Thyroid gland (tissue), 4 donors: ENCODE measurements around the gene TMPRSS4. TPM values are rescaled to one million over a fixed set of nuclear protein-coding genes. Genes with fewer than 3 reads are reported as not detected.

Experiments
- DNase-seq, 2 donors: peaks; one replicate each; pipeline ENCODE4 v3.0.0-alpha.2; 2019
- H3K27ac ChIP-seq, 3 donors: fragments of 200-600 bp; sonication (generic); 1 replicate in 2 of 3; 2 replicates in 1 of 3; pipeline ENCODE4 v1.5.1; 2016 to 2019; ENCODE audit warnings: mild to moderate bottlenecking in 1 of 3, moderate library complexity in 1 of 3
- H3K27me3 ChIP-seq: fragments of 200-600 bp; sonication (generic); one replicate; pipeline ENCODE4 v1.5.1; 2019
- H3K36me3 ChIP-seq, 2 donors: fragments of 200-600 bp; sonication (generic); one replicate each; pipeline ENCODE4 v1.5.1; 2016 to 2019
- H3K4me1 ChIP-seq, 2 donors: fragments of 200-600 bp; sonication (generic); one replicate each; pipeline ENCODE4 v1.5.1; 2017 to 2019
- H3K4me3 ChIP-seq, 3 donors: fragments of 200-600 bp; sonication (generic); replicated peaks in 1 of 3; 1 replicate in 2 of 3; 2 replicates in 1 of 3; pipeline ENCODE4 v1.5.1; 2016; ENCODE audit warnings: mild to moderate bottlenecking in 1 of 3
- H3K9me3 ChIP-seq: fragments of 200-600 bp; sonication (generic); one replicate; pipeline ENCODE4 v1.5.1; 2017
- POLR2A ChIP-seq, 2 donors: fragments of 450-650 bp; IDR thresholded peaks; one replicate each; pipeline ENCODE4 v1.6.1; 2017; ENCODE audit warnings: antibody characterized with exemption in 2 of 2, mild to moderate bottlenecking in 2 of 2, moderate library complexity in 1 of 2
- WGBS, 2 donors: methylation state at CpG; one replicate each; pipeline ENCODE4 v1.1.5; 2017; 5-methylcytosine and 5-hydroxymethylcytosine counted together
- intact Hi-C: fragments of 100-400 bp; cut with DNase I; formaldehyde crosslinking; loops from one replicate; pipeline ENCODE4 v1.15.1; 2023
- total RNA-seq, 4 donors: library from RNA; depleted of rRNA; stranded (reverse); fragments of >200 nt; gene quantifications; one replicate each; pipeline ENCODE4 v1.2.3, GENCODE V29; 2016
- TF ChIP-seq, protein P1 (sequence below), 6 experiments: fragments of 200-600 bp in 3 of 6; fragments of 450-650 bp in 3 of 6; sonication (generic) in 3 of 6; IDR thresholded peaks; one replicate each; pipeline ENCODE4 v1.5.1; 2016 to 2019; ENCODE audit warnings: antibody characterized with exemption in 6 of 6, mild to moderate bottlenecking in 2 of 6, inconsistent platforms in 1 of 6, moderate library complexity in 1 of 6

The TMPRSS4 gene, protein sequence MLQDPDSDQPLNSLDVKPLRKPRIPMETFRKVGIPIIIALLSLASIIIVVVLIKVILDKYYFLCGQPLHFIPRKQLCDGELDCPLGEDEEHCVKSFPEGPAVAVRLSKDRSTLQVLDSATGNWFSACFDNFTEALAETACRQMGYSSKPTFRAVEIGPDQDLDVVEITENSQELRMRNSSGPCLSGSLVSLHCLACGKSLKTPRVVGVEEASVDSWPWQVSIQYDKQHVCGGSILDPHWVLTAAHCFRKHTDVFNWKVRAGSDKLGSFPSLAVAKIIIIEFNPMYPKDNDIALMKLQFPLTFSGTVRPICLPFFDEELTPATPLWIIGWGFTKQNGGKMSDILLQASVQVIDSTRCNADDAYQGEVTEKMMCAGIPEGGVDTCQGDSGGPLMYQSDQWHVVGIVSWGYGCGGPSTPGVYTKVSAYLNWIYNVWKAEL
- total RNA-seq: 1 to 10 TPM in 2 of 4 donors, under 1 TPM in 1, not detected in 1; 0.83 to 1.5 (median 1.1) TPM

GRCh38 chr11:118076754-118077281 is at the start of gene TMPRSS4:
Gene TMPRSS4 (plus strand): TSS chr11:118077078. CDS start chr11:118077303, 225 bp downstream.
- H3K36me3 ChIP-seq: no peaks in the 10 kb centered on the region
- 62 to 63% methylated on average over 7 of the region's 7 CpGs for WGBS, 2 donors
- peak; percentile 87 to 91 for DNase-seq
- peak within 1 kb of the TSS in 1 of 3 donors; percentile 60 for H3K27ac ChIP-seq
- no peaks in the 10 kb centered on the region for H3K27me3 ChIP-seq
- intact Hi-C loops: no loop called here
- TF ChIP-seq POLR2A (IDR thresholded peaks at IDR 0.05): no peak
- TF ChIP-seq, protein P1, sequence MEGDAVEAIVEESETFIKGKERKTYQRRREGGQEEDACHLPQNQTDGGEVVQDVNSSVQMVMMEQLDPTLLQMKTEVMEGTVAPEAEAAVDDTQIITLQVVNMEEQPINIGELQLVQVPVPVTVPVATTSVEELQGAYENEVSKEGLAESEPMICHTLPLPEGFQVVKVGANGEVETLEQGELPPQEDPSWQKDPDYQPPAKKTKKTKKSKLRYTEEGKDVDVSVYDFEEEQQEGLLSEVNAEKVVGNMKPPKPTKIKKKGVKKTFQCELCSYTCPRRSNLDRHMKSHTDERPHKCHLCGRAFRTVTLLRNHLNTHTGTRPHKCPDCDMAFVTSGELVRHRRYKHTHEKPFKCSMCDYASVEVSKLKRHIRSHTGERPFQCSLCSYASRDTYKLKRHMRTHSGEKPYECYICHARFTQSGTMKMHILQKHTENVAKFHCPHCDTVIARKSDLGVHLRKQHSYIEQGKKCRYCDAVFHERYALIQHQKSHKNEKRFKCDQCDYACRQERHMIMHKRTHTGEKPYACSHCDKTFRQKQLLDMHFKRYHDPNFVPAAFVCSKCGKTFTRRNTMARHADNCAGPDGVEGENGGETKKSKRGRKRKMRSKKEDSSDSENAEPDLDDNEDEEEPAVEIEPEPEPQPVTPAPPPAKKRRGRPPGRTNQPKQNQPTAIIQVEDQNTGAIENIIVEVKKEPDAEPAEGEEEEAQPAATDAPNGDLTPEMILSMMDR (IDR thresholded peaks at IDR 0.05): no peak
- H3K4me3 ChIP-seq: no peak within 1 kb of the TSS
- H3K9me3 ChIP-seq: no peaks in the 10 kb centered on the region
- peaks cover 6 to 17% of the 10 kb centered on the region in 2 donors for H3K4me1 ChIP-seq

- Histone ChIP-seq H3K27ac (no peak overlapping the region), H3K27me3 (no peaks in the 10 kb centered on the region), H3K36me3 (no peaks in the 10 kb centered on the region), H3K9me3 (no peaks in the 10 kb centered on the region), H3K4me3 (no peak overlapping the region), H3K4me1 (no peaks in the 10 kb centered on the region)
- TF ChIP-seq, protein P1 (IDR thresholded peaks at IDR 0.05): no peak
- no peak for TF ChIP-seq POLR2A (IDR thresholded peaks at IDR 0.05)
- WGBS, 2 donors: 86 to 96% methylated on average over 4 of the region's 4 CpGs
- no peak for DNase-seq
- intact Hi-C loops: no loop called here
Observed at GRCh38 chr11:118027694-118028093, 49.2 kb upstream of the TMPRSS4 start.

DNA sequence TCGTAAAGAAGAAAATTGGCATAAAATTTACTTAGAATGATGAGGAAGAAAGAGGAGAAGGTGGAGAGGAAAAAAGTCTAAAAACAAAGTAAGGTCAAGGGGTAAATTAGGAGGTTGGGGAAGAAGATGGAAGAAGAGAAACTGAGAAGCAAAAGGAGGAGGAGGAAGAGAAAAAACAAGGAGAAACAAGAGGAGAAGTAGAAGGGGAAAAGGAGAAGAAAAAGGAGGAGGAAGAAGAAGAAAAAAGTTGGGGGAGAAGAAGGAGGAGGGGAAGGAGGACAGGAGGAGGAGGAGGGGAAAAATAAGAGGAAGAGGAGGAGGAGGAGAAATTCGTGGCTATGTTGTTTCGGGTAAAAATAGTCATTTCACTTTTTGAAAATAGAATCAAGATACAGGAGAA is 48.3 kb upstream of the TMPRSS4 start:
- Histone ChIP-seq H3K9me3 (no peaks in the 10 kb centered on the region), H3K4me3 (no peak overlapping the region), H3K36me3 (no peaks in the 10 kb centered on the region), H3K27ac (no peak overlapping the region), H3K27me3 (no peaks in the 10 kb centered on the region), H3K4me1 (no peaks in the 10 kb centered on the region)
- WGBS, 2 donors: 73 to 78% methylated on average over 3 of the region's 3 CpGs
- intact Hi-C loops: no loop called here
- no peak for DNase-seq
- TF ChIP-seq, protein P1 (IDR thresholded peaks at IDR 0.05): no peak
- no peak for TF ChIP-seq POLR2A (IDR thresholded peaks at IDR 0.05)

DNA sequence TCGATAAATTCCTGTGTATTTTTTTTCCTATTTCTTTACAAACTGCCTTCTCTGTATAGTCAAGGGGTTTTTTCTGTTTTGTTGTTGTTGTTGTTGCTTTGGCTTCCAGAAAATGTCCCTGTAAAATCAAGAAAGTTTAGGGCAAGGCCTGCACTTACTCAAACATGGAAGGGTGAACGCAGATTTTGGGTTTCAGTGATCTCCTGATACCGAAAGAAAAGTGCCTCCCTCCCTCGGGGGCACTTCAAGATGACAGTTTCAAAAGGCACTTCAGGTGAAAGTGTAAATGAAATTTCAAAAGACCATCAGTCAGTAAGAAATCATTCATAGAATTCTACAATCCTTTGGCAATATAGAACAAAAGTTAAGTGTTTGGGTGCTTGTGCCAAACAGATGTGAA is 43.4 kb upstream of the TMPRSS4 start:
- WGBS, 2 donors: 83 to 86% methylated on average over 4 of the region's 4 CpGs
- H3K4me1 ChIP-seq: no peaks in the 10 kb centered on the region
- H3K9me3 ChIP-seq: no peaks in the 10 kb centered on the region
- intact Hi-C loops: no loop called here
- DNase-seq: no peak
- no peaks in the 10 kb centered on the region for H3K36me3 ChIP-seq
- H3K4me3 ChIP-seq: no peak overlapping the region
- H3K27me3 ChIP-seq: no peaks in the 10 kb centered on the region
- TF ChIP-seq, protein P1 (IDR thresholded peaks at IDR 0.05): no peak
- no peak for TF ChIP-seq POLR2A (IDR thresholded peaks at IDR 0.05)
- H3K27ac ChIP-seq: no peak overlapping the region

GRCh38 chr11:118042141-118042540 is 34.7 kb upstream of the TMPRSS4 start:
- Histone ChIP-seq H3K4me1 (no peaks in the 10 kb centered on the region), H3K9me3 (no peaks in the 10 kb centered on the region), H3K4me3 (no peak overlapping the region), H3K36me3 (no peaks in the 10 kb centered on the region), H3K27ac (no peak overlapping the region), H3K27me3 (no peaks in the 10 kb centered on the region)
- TF ChIP-seq, protein P1 (IDR thresholded peaks at IDR 0.05): no peak
- WGBS, 2 donors: 69 to 74% methylated on average over 1 of the region's 1 CpG
- no peak for DNase-seq
- intact Hi-C loops: no loop called here
